PC-3 (cell line): ENCODE results near the gene EBPL.

ENCODE experiments used
- EZH2phosphoT487 ChIP-seq: fragments of 300-600 bp; sonication (generic); IDR thresholded peaks from 2 replicates; pipeline ENCODE4 v1.6.1; 2018; ENCODE audit warnings: mild to moderate bottlenecking, antibody characterized with exemption, low read length, borderline replicate concordance
- TF ChIP-seq, protein P1 (sequence below): fragments of 300-600 bp; sonication (generic); conservative IDR thresholded peaks from 2 replicates; pipeline ENCODE4 v1.5.1; 2017; ENCODE audit warnings: antibody characterized with exemption, low read depth, mild to moderate bottlenecking, low read length

DNA sequence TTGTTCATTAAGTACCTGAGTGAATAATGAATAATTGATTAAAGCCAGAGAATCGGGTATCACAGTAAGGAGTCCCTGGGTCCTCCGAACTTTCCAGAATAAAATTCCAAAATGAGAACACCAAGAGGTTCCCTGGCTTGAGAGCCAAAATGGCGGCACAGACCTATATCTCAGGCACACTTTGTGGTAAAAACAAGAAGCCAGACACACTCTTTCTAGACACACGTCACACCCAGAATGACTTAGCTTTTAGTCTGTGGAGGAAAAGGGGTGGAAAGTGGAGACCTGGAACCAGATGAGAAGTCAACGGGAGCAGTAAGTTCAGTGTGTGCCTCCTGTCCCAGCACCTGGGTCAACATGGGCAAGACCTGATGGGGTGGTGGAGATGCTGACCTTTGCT, 54.6 kb downstream of the EBPL start:
- TF ChIP-seq, protein P1, sequence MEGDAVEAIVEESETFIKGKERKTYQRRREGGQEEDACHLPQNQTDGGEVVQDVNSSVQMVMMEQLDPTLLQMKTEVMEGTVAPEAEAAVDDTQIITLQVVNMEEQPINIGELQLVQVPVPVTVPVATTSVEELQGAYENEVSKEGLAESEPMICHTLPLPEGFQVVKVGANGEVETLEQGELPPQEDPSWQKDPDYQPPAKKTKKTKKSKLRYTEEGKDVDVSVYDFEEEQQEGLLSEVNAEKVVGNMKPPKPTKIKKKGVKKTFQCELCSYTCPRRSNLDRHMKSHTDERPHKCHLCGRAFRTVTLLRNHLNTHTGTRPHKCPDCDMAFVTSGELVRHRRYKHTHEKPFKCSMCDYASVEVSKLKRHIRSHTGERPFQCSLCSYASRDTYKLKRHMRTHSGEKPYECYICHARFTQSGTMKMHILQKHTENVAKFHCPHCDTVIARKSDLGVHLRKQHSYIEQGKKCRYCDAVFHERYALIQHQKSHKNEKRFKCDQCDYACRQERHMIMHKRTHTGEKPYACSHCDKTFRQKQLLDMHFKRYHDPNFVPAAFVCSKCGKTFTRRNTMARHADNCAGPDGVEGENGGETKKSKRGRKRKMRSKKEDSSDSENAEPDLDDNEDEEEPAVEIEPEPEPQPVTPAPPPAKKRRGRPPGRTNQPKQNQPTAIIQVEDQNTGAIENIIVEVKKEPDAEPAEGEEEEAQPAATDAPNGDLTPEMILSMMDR: no peak
- TF ChIP-seq EZH2phosphoT487: no peak
